GM12878 (cell line): ENCODE results near the gene TADA2A. TPM values are rescaled to one million over a fixed set of nuclear protein-coding genes. Genes with fewer than 3 reads are reported as not detected.
A peak's percentile ranks its signal among the peaks of the same experiment; 100 is the strongest.

ENCODE experiments used
- ATAC-seq: fragments of 200-7000 bp; cut with Tn5 transposase; 3 replicates; pipeline ENCODE4 v1.9.1; 2020; ENCODE audit warnings: mild to moderate bottlenecking, moderate library complexity
- BruUV-seq: library from RNA; stranded (reverse); fragments of 400-500 nt; replicated peaks from 2 replicates; lab custom pipeline; 2021; lab: Mats Ljungman, UMichigan
- CTCF ChIA-PET: fragments of 300-600 bp; sonication (Branson Sonifier 250); formaldehyde crosslinking; extraction: SDS; loops from one replicate; lab custom pipeline; 2021; ENCODE audit warnings: inconsistent platforms; lab: Yijun Ruan, JAX
- POLR2A ChIA-PET: fragments of 350-600 bp; formaldehyde crosslinking; extraction: SDS; loops from one replicate; lab custom pipeline; 2021; ENCODE audit warnings: inconsistent platforms; lab: Charles Lee
- RAD21 ChIA-PET: fragments of 300-600 bp; sonication (Branson Sonifier 250); formaldehyde crosslinking; loops from one replicate; lab custom pipeline; 2023; ENCODE audit warnings: antibody characterized with exemption; ENCODE audit not compliant: unreplicated experiment; lab: Charles Lee
- SMC1A ChIA-PET: fragments of 300-600 bp; sonication (Branson Sonifier 250); formaldehyde crosslinking; loops from one replicate; lab custom pipeline; 2023; ENCODE audit not compliant: unreplicated experiment, uncharacterized antibody; lab: Charles Lee
- DNase-seq: peaks from one replicate; pipeline ENCODE4 v3.0.0-alpha.2; 2011; ENCODE audit warnings: low read depth, low spot score
- FAIRE-seq: peaks from 3 replicates; lab custom pipeline; 2011; peaks lifted over from hg19 to GRCh38; lab: Jason Lieb, UNC
- H2AFZ ChIP-seq: 2 replicates; pipeline ENCODE4 v1.6.0; 2011; ENCODE audit warnings: low read depth, low read length, control low read depth; ENCODE audit not compliant: control insufficient read depth
- H3K27ac ChIP-seq: 2 replicates; pipeline ENCODE4 v1.5.1; 2011; ENCODE audit warnings: control low read depth; ENCODE audit not compliant: control insufficient read depth, insufficient read depth
- H3K27me3 ChIP-seq, 2 experiments: replicated peaks in 1 of 2; 2 replicates each; pipeline versions ENCODE4 v1.6.0 to v1.6.1; 2011; ENCODE audit warnings: low read length in 1 of 2; ENCODE audit not compliant: control insufficient read depth in 2 of 2, insufficient read depth in 2 of 2
- H3K36me3 ChIP-seq, 2 experiments: 2 replicates each; pipeline ENCODE4 v1.5.1; 2011; ENCODE audit warnings: low read length in 1 of 2; ENCODE audit not compliant: control insufficient read depth in 2 of 2, insufficient read depth in 2 of 2
- H3K4me1 ChIP-seq: 2 replicates; pipeline ENCODE4 v1.6.1; 2011; ENCODE audit warnings: mild to moderate bottlenecking, low read length, moderate library complexity, mixed read lengths; ENCODE audit not compliant: control insufficient read depth, insufficient read depth
- H3K4me2 ChIP-seq: 2 replicates; pipeline ENCODE4 v1.6.0; 2011; ENCODE audit warnings: control low read depth; ENCODE audit not compliant: control insufficient read depth, insufficient read depth
- H3K4me3 ChIP-seq: fragments of 200-600 bp; sonication (generic); 2 replicates; pipeline ENCODE4 v1.5.1; 2016
- H3K79me2 ChIP-seq: 2 replicates; pipeline ENCODE4 v1.6.0; 2011; ENCODE audit warnings: low read length; ENCODE audit not compliant: control insufficient read depth, insufficient read depth
- H3K9ac ChIP-seq: 2 replicates; pipeline ENCODE4 v1.8.0; 2011; ENCODE audit warnings: low read length, control low read depth, mixed read lengths; ENCODE audit not compliant: control insufficient read depth, insufficient read depth
- H3K9me3 ChIP-seq: replicated peaks from 3 replicates; pipeline ENCODE4 v1.5.1; 2011; ENCODE audit warnings: mild to moderate bottlenecking, low read length; ENCODE audit not compliant: control insufficient read depth, insufficient read depth
- H4K20me1 ChIP-seq: 2 replicates; pipeline ENCODE4 v1.6.0; 2011; ENCODE audit not compliant: control insufficient read depth, insufficient read depth
- CHD1 ChIP-seq: IDR thresholded peaks from 2 replicates; pipeline ENCODE4 v1.6.1; 2012; ENCODE audit warnings: low read depth, low read length, improper control_type of control experiment
- SRF ChIP-seq, 2 experiments: IDR thresholded peaks; 2 replicates each; pipeline ENCODE4 v1.6.1; 2011; ENCODE audit warnings: low read depth in 2 of 2, low read length in 2 of 2, mild to moderate bottlenecking in 1 of 2, moderate library complexity in 1 of 2
- ZBTB11 ChIP-seq: fragments of 450-650 bp; formaldehyde crosslinking; IDR thresholded peaks from 2 replicates; pipeline ENCODE4 v1.5.0; 2022; ENCODE audit warnings: mild to moderate bottlenecking, missing genetic modification characterization
- ZNF24 ChIP-seq: fragments of 450-650 bp; IDR thresholded peaks from 2 replicates; pipeline ENCODE4 v1.6.1; 2017; ENCODE audit warnings: antibody characterized with exemption, mild to moderate bottlenecking
- ZNF384 ChIP-seq: IDR thresholded peaks from 2 replicates; pipeline ENCODE4 v1.6.1; 2012; ENCODE audit warnings: low read depth, mild to moderate bottlenecking, low read length, improper control_type of control experiment, borderline replicate concordance
- WGBS: methylation state at CpG from one replicate; pipeline ENCODE4 v1.1.6; 2016; ENCODE audit warnings: low lambda C conversion rate; ENCODE audit not compliant: insufficient replicate concordance, insufficient coverage; ENCODE audit errors: missing lambda C conversion rate; 5-methylcytosine and 5-hydroxymethylcytosine counted together
- in situ Hi-C: fragments of 300-500 bp; cut with MboI; formaldehyde crosslinking; loops from 9 replicates; pipeline ENCODE4 v1.14.3; 2018; ENCODE audit warnings: mixed read lengths
- intact Hi-C: fragments of 100-400 bp; cut with micrococcal nuclease; formaldehyde crosslinking; loops from one replicate; pipeline ENCODE4 v1.14.2; 2022; ENCODE audit not compliant: unreplicated experiment
- polyA plus RNA-seq, 11 experiments: library from polyadenylated mRNA; depleted of rRNA in 4 of 11; unstranded in 6 of 11; stranded (reverse) in 5 of 11; fragments of >200 nt; fragmentation: Nextera tagmentation in 4 of 11; fragmentation: Illumina TruSeq in 1 of 11; extraction: Ambion mirVana in 4 of 11; extraction: Trizol in 1 of 11; gene quantifications; 1 replicate in 1 of 11; 2 replicates in 10 of 11; pipeline versions ENCODE4 v1.2.1 to v1.2.3, GENCODE V29; 2011 to 2016; ENCODE audit warnings: inconsistent platforms in 2 of 11, missing spikeins in 2 of 11, low read depth in 1 of 11
- total RNA-seq, 4 experiments: library from RNA; depleted of rRNA in 3 of 4; stranded (reverse); fragments of >200 nt in 3 of 4; fragmentation: Illumina TruSeq in 1 of 4; extraction: Trizol in 1 of 4; gene quantifications; 2 replicates each; pipeline versions ENCODE4 v1.2.1 to v1.2.3, GENCODE V29; 2013 to 2021

The TADA2A gene
- total and polyA plus RNA-seq, 10 of the 15 experiments (the other 5 are each of a cell fraction or from before 2014, with no cell fraction given): 19.6 to 43.8 (median 34.1) TPM

- Histone ChIP-seq H3K9me3 (no peaks in the 10 kb centered on the region), H3K27me3 (no peaks in the 10 kb centered on the region), H3K27ac (no peak overlapping the region), H3K4me2 (no peak overlapping the region), H3K4me3 (no peak overlapping the region), H3K9ac (no peak overlapping the region), H2AFZ (no peak overlapping the region), H3K4me1 (peaks cover 6% of the 10 kb centered on the region; the same call in 1 of the 2 replicates), H4K20me1 (no peaks in the 10 kb centered on the region), H3K79me2 (no peaks in the 10 kb centered on the region; the same call in 1 of the 2 replicates), H3K36me3 (peaks cover 3 to 28% of the 10 kb centered on the region in 2 experiments)
- CTCF ChIA-PET: no interaction called here
- TF ChIP-seq ZNF384 (peak; percentile 44; the same call in 1 of the 2 replicates), SRF (IDR thresholded peaks at IDR 0.05; ENCODE audit: low read depth in 2 of 2, low read length in 2 of 2) (no peak)
- DNase-seq (no peak), ATAC-seq (no peak), FAIRE-seq (no peak)
- no TSS peak for BruUV-seq
- RAD21 ChIA-PET: no interaction called here
- in situ Hi-C loops: no loop called here
- POLR2A ChIA-PET: no interaction called here
- WGBS: 100% methylated on average over 2 of the region's 2 CpGs
- intact Hi-C loops: no loop called here
- SMC1A ChIA-PET: no interaction called here
These were observed 26.0 kb downstream of the TADA2A start for GRCh38 chr17:37432671-37433070.

GRCh38 chr17:37438141-37438540 lies 31.5 kb downstream of the TADA2A start:
- H3K9ac ChIP-seq: no peak overlapping the region
- 83% methylated on average over 4 of the region's 4 CpGs for WGBS
- no peak overlapping the region for H3K4me3 ChIP-seq
- in situ Hi-C loops: no loop called here
- no TSS peak for BruUV-seq
- RAD21 ChIA-PET: interaction anchor here (0.6 to 1.0 kb wide), 2 partner anchors 13 to 50 kb away, joined by 3 read pairs; no protein-coding TSS in a partner anchor
- H3K27me3 ChIP-seq: no peaks in the 10 kb centered on the region
- no peak overlapping the region for H2AFZ ChIP-seq
- no peaks in the 10 kb centered on the region for H3K79me2 ChIP-seq
- no peaks in the 10 kb centered on the region for H4K20me1 ChIP-seq
- TF ChIP-seq ZBTB11 (CRISPR knock-in tag): no peak
- no peak for TF ChIP-seq ZNF24
- no peak for TF ChIP-seq CHD1
- ATAC-seq: no peak
- no peaks in the 10 kb centered on the region for H3K9me3 ChIP-seq
- intact Hi-C loops: no loop called here
- H3K4me2 ChIP-seq: no peak overlapping the region
- POLR2A ChIA-PET: interaction anchor here (0.5 to 1.6 kb wide), 4 partner anchors 9 to 898 kb away, joined by 3 to 5 read pairs (median 4); no protein-coding TSS in a partner anchor
- no peak for FAIRE-seq
- CTCF ChIA-PET: interaction anchor here (0.8 to 2.4 kb wide), 10 partner anchors 8 to 65 kb away, joined by 3 to 11 read pairs (median 5); no protein-coding TSS in a partner anchor
- H3K27ac ChIP-seq: no peak overlapping the region
- H3K4me1 ChIP-seq: peaks cover 6% of the 10 kb centered on the region; the same call in 1 of the 2 replicates
- H3K36me3 ChIP-seq: peaks cover 4 to 24% of the 10 kb centered on the region in 2 experiments
- SMC1A ChIA-PET: interaction anchor here (0.6 to 2.8 kb wide), 11 partner anchors 8 to 55 kb away, joined by 3 to 10 read pairs (median 4); partner anchors contain the start of genes ACACA and TADA2A
- no peak for DNase-seq
